Left ventricle myocardium superior (tissue), 1 donor: Measurements from ENCODE around the gene CD300LG. TPM values are rescaled to one million over a fixed set of nuclear protein-coding genes. Genes with fewer than 3 reads are reported as not detected.

Source experiments
- total RNA-seq: library from RNA; stranded (reverse); fragmentation: NEBNext Ultra II Directional; extraction: Animal tissue kit (Norgen Biotek cat#: 25700); gene quantifications from one replicate; pipeline ENCODE4 v1.2.1, GENCODE V29; 2021
- donor health status: DM: no; HTN: yes; CAD: no; lungs with severe emphysema.

Gene CD300LG
- total RNA-seq, 1 donor from 2014 or later, result 19.1 TPM

Other genes starting within 250 kb of the CD300LG start
- 11.1 TPM for gene MEOX1, start 185.3 kb upstream of the CD300LG start, total RNA-seq
- not detected for gene SOST, start 88.4 kb upstream of the CD300LG start, total RNA-seq
- gene DUSP3, start 68.2 kb upstream of the CD300LG start, total RNA-seq, result 243 TPM
- not detected for gene CFAP97D1, start 66.7 kb upstream of the CD300LG start, total RNA-seq
- 55.5 TPM for gene MPP3, start 14.0 kb upstream of the CD300LG start, total RNA-seq
- gene MPP2, start 60.4 kb downstream of the CD300LG start, total RNA-seq, result 17.1 TPM
- gene PPY, start 95.3 kb downstream of the CD300LG start, total RNA-seq, result not detected
- not detected for gene PYY, start 106.8 kb downstream of the CD300LG start, total RNA-seq
- 0.57 TPM for gene NAGS, start 157.4 kb downstream of the CD300LG start, total RNA-seq
- 20.7 TPM for gene TMEM101, start 167.8 kb downstream of the CD300LG start, total RNA-seq
- gene LSM12, start 219.5 kb downstream of the CD300LG start, total RNA-seq, result 58.2 TPM
- 26.3 TPM for gene G6PC3, start 223.6 kb downstream of the CD300LG start, total RNA-seq